CD14-positive monocyte (primary cell): ENCODE data around the gene SSBP2. TPM values are rescaled to one million over a fixed set of nuclear protein-coding genes. Genes with fewer than 3 reads are reported as not detected.

ENCODE experiments used
- DNase-seq, 3 donors: peaks; one replicate each; pipeline ENCODE4 v3.0.0-alpha.2; 2011 to 2022
- H2AFZ ChIP-seq: 2 replicates; pipeline ENCODE4 v1.6.0; 2012; ENCODE audit warnings: mild to moderate bottlenecking, low read depth, low read length, inconsistent platforms; ENCODE audit not compliant: insufficient read depth, poor library complexity, severe bottlenecking
- H3K27ac ChIP-seq, 2 donors: 1 replicate in 1 of 2; 2 replicates in 1 of 2; pipeline ENCODE4 v1.5.1; 2012 to 2013; ENCODE audit warnings: low read length in 2 of 2, control low read depth in 1 of 2, inconsistent platforms in 1 of 2, low read depth in 1 of 2, mild to moderate bottlenecking in 1 of 2
- H3K27me3 ChIP-seq, 2 donors: one replicate each; pipeline versions ENCODE4 v1.6.0 to v1.6.1; 2011 to 2013; ENCODE audit warnings: low read length in 2 of 2; ENCODE audit not compliant: control insufficient read depth in 2 of 2, insufficient read depth in 2 of 2
- H3K36me3 ChIP-seq, 2 donors: replicated peaks in 1 of 2; 1 replicate in 1 of 2; 2 replicates in 1 of 2; pipeline versions ENCODE4 v1.5.1 to v1.6.1; 2012 to 2013; ENCODE audit warnings: low read length in 2 of 2, control low read depth in 1 of 2, inconsistent platforms in 1 of 2, mild to moderate bottlenecking in 1 of 2; ENCODE audit not compliant: insufficient read depth in 2 of 2, control insufficient read depth in 1 of 2
- H3K4me1 ChIP-seq, 2 donors: 1 replicate in 1 of 2; 2 replicates in 1 of 2; pipeline versions ENCODE4 v1.5.1 to v1.6.1; 2012 to 2013; ENCODE audit warnings: low read length in 2 of 2, control low read depth in 1 of 2, inconsistent platforms in 1 of 2, mild to moderate bottlenecking in 1 of 2, moderate library complexity in 1 of 2; ENCODE audit not compliant: insufficient read depth in 2 of 2, control insufficient read depth in 1 of 2
- H3K4me2 ChIP-seq: replicated peaks from 2 replicates; pipeline ENCODE3; 2012; ENCODE audit warnings: low read length, moderate library complexity, mild to moderate bottlenecking; ENCODE audit not compliant: poor library complexity, severe bottlenecking; ENCODE audit errors: extremely low read depth
- H3K4me3 ChIP-seq, 3 experiments: fragments of 200-600 bp in 1 of 3; sonication (generic) in 1 of 3; replicated peaks in 1 of 3; 1 replicate in 2 of 3; 2 replicates in 1 of 3; pipeline ENCODE4 v1.5.1; 2011 to 2013; ENCODE audit warnings: low read length in 3 of 3, mild to moderate bottlenecking in 3 of 3, control low read depth in 2 of 3, low read depth in 2 of 3, inconsistent platforms in 1 of 3, moderate library complexity in 1 of 3
- H3K79me2 ChIP-seq: 2 replicates; pipeline ENCODE4 v1.6.0; 2012; ENCODE audit warnings: mild to moderate bottlenecking, control low read depth, inconsistent platforms, low read length, moderate library complexity; ENCODE audit not compliant: insufficient read depth
- H3K9ac ChIP-seq: 2 replicates; pipeline ENCODE4 v1.6.0; 2017; ENCODE audit warnings: low read length, mild to moderate bottlenecking; ENCODE audit not compliant: insufficient read depth, poor library complexity, severe bottlenecking
- H3K9me3 ChIP-seq, 2 donors: replicated peaks in 1 of 2; 1 replicate in 1 of 2; 2 replicates in 1 of 2; pipeline versions ENCODE4 v1.5.1 to v1.6.1; 2012 to 2013; ENCODE audit warnings: low read length in 2 of 2, control low read depth in 1 of 2; ENCODE audit not compliant: control insufficient read depth in 1 of 2, insufficient read depth in 1 of 2
- H4K20me1 ChIP-seq: 2 replicates; pipeline ENCODE4 v1.6.0; 2012; ENCODE audit warnings: mild to moderate bottlenecking, low read length, control low read depth, moderate library complexity; ENCODE audit not compliant: insufficient read depth
- H3K27ac Mint-ChIP-seq, 7 donors: one replicate each; pipeline ENCODE4 v1.8.0; 2020; ENCODE audit warnings: mild to moderate bottlenecking in 7 of 7, mixed read lengths in 7 of 7, moderate library complexity in 6 of 7, inconsistent platforms in 2 of 7
- H3K27me3 Mint-ChIP-seq, 3 donors: one replicate each; pipeline ENCODE4 v1.8.0; 2021 to 2022; ENCODE audit warnings: low read depth in 3 of 3, mild to moderate bottlenecking in 3 of 3, mixed read lengths in 3 of 3, moderate library complexity in 3 of 3, inconsistent platforms in 1 of 3
- H3K36me3 Mint-ChIP-seq, 2 donors: one replicate each; pipeline ENCODE4 v1.8.0; 2020; ENCODE audit warnings: mixed read lengths in 2 of 2, inconsistent platforms in 1 of 2, mild to moderate bottlenecking in 1 of 2
- H3K4me1 Mint-ChIP-seq: one replicate; pipeline ENCODE4 v1.8.0; 2020; ENCODE audit warnings: mild to moderate bottlenecking, mixed read lengths
- H3K4me3 Mint-ChIP-seq, 2 donors: one replicate each; pipeline ENCODE4 v1.8.0; 2020; ENCODE audit warnings: mild to moderate bottlenecking in 2 of 2, mixed read lengths in 2 of 2, moderate library complexity in 1 of 2
- H3K9me3 Mint-ChIP-seq, 7 donors: one replicate each; pipeline ENCODE4 v1.8.0; 2020 to 2022; ENCODE audit warnings: mixed read lengths in 7 of 7, mild to moderate bottlenecking in 6 of 7, moderate library complexity in 6 of 7, inconsistent platforms in 2 of 7
- WGBS: methylation state at CpG from one replicate; pipeline ENCODE4 v1.1.5; 2013; ENCODE audit warnings: missing lambda C conversion rate; ENCODE audit not compliant: insufficient coverage; 5-methylcytosine and 5-hydroxymethylcytosine counted together
- intact Hi-C, 2 donors: fragments of 100-400 bp; cut with micrococcal nuclease; formaldehyde crosslinking; loops; one replicate each; pipeline versions ENCODE4 v1.15.0 to v1.15.1; 2023
- polyA plus RNA-seq, 3 donors: library from polyadenylated mRNA; depleted of rRNA in 1 of 3; unstranded in 2 of 3; stranded (reverse) in 1 of 3; fragments of 300-500 nt in 2 of 3; fragments of >200 nt in 1 of 3; fragmentation: Illumina TruSeq in 2 of 3; gene quantifications; 1 replicate in 2 of 3; 2 replicates in 1 of 3; pipeline ENCODE4 v1.2.3, GENCODE V29; 2012 to 2021
- TF ChIP-seq, protein P1 (sequence below): fragments of 200-600 bp; IDR thresholded peaks from one replicate; pipeline ENCODE4 v1.8.0; 2022; ENCODE audit warnings: antibody characterized with exemption, mild to moderate bottlenecking

The SSBP2 gene
- polyA plus RNA-seq, 3 donors, result 29.1 to 55.2 (median 53.4) TPM

DNA sequence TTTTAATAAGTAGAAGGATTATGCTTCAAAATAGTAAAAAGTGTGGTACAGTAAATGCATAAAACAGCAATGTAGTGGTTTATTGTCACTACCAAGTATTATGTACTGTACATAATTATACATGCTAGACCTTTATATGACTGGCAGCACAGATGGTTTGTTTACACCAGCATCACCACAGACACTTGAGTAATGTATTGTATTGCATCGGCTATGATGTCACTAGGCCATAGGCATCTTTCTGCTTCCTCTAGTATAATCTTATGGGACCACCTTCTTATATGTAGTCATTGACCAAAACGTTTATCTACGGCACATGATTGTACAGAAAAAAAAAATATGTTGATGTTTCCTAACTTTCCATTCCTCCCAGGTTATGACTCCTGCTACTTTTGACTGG lies 31.9 kb upstream of the SSBP2 start:
- Histone ChIP-seq H3K9ac (no peak overlapping the region), H4K20me1 (no peaks in the 10 kb centered on the region), H3K9me3 (no peaks in the 10 kb centered on the region), H3K4me2 (no peak overlapping the region), H3K4me1 (peaks cover 24 to 29% of the 10 kb centered on the region in 2 donors), H3K4me3 (no peak overlapping the region), H3K27me3 (no peaks in the 10 kb centered on the region), H3K79me2 (no peaks in the 10 kb centered on the region), H3K36me3 (no peaks in the 10 kb centered on the region), H3K27ac (no peak overlapping the region), H2AFZ (no peak overlapping the region)
- no peaks in the 10 kb centered on the region for H3K36me3 Mint-ChIP-seq
- peaks cover 42% of the 10 kb centered on the region for H3K4me1 Mint-ChIP-seq
- no peak overlapping the region for H3K27ac Mint-ChIP-seq
- no peaks in the 10 kb centered on the region for H3K27me3 Mint-ChIP-seq
- peaks cover 0 to 3% (median 0%) of the 10 kb centered on the region in 7 donors for H3K9me3 Mint-ChIP-seq
- no peak overlapping the region for H3K4me3 Mint-ChIP-seq
- no CpG with 5 or more reads among the region's 3 CpGs for WGBS
- intact Hi-C loops, result no loop called here
- TF ChIP-seq, protein P1, sequence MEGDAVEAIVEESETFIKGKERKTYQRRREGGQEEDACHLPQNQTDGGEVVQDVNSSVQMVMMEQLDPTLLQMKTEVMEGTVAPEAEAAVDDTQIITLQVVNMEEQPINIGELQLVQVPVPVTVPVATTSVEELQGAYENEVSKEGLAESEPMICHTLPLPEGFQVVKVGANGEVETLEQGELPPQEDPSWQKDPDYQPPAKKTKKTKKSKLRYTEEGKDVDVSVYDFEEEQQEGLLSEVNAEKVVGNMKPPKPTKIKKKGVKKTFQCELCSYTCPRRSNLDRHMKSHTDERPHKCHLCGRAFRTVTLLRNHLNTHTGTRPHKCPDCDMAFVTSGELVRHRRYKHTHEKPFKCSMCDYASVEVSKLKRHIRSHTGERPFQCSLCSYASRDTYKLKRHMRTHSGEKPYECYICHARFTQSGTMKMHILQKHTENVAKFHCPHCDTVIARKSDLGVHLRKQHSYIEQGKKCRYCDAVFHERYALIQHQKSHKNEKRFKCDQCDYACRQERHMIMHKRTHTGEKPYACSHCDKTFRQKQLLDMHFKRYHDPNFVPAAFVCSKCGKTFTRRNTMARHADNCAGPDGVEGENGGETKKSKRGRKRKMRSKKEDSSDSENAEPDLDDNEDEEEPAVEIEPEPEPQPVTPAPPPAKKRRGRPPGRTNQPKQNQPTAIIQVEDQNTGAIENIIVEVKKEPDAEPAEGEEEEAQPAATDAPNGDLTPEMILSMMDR, result no peak
- no peak for DNase-seq

DNA sequence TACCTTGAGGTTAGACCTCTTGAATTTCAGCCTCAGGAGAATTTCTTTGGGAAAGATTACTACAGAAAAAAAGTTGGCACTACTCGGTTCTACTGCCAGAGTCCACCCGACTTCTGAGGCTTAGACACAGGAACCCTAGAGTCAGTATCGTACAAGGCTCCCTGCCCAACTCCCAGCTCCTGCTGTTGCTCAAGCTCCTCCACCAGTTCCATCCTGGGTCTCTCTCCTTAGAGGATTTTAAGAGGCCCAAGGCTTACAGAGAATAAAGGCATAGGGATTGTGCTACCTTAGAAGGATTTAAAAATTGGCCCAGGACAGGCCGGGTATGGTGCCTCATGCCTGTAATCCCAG lies 29.0 kb upstream of the SSBP2 start:
- H3K4me1 ChIP-seq, result peaks cover 15 to 18% of the 10 kb centered on the region in 2 donors
- intact Hi-C loops, result no loop called here
- Mint-ChIP-seq H3K4me1 (peaks cover 26% of the 10 kb centered on the region), H3K27me3 (no peaks in the 10 kb centered on the region), H3K27ac (peak overlapping the region; percentile 4 to 96 (median 89)), H3K9me3 (no peaks in the 10 kb centered on the region), H3K36me3 (no peaks in the 10 kb centered on the region), H3K4me3 (peak overlapping the region; percentile 37 to 90)
- no peaks in the 10 kb centered on the region for H3K27me3 ChIP-seq
- no peak overlapping the region for H3K9ac ChIP-seq
- WGBS, result 47% methylated on average over 3 of the region's 4 CpGs
- no peaks in the 10 kb centered on the region for H3K79me2 ChIP-seq
- H3K4me3 ChIP-seq, result peak overlapping the region in 1 of 3 experiments; percentile 73
- peak overlapping the region; percentile 85 for H2AFZ ChIP-seq
- H3K9me3 ChIP-seq, result no peaks in the 10 kb centered on the region
- H4K20me1 ChIP-seq, result no peaks in the 10 kb centered on the region
- peak overlapping the region in 1 of 2 donors; percentile 85 for H3K27ac ChIP-seq
- H3K4me2 ChIP-seq, result peak overlapping the region; percentile 76
- TF ChIP-seq, protein P1, result no peak
- H3K36me3 ChIP-seq, result no peaks in the 10 kb centered on the region
- DNase-seq, result no peak
